ENCODE measurements around the gene KCNAB2. TPM values are rescaled to one million over a fixed set of nuclear protein-coding genes. Genes with fewer than 3 reads are reported as not detected.
A peak's percentile ranks its signal among the peaks of the same experiment; 100 is the strongest.

The KCNAB2 gene
- total RNA-seq, 4 donors from 2014 or later = 10.9 to 12.6 (median 11.7) TPM

GRCh38 chr1:6083801-6084446, 38.2 kb downstream of the KCNAB2 start:
- Histone ChIP-seq H3K4me3 (no peak overlapping the region), H3K9me3 (no peaks in the 10 kb centered on the region), H3K36me3 (peaks cover 0 to 8% of the 10 kb centered on the region in 2 donors), H3K4me1 (peaks cover 0 to 31% (median 0%) of the 10 kb centered on the region in 3 donors), H3K27ac (no peak overlapping the region), H3K27me3 (no peaks in the 10 kb centered on the region)
- WGBS, 2 donors (ENCODE audit: low coverage in 1 of 2) = 70 to 78% methylated on average over 4 to 7 of the region's 12 CpGs
- no peak for ATAC-seq
- TF ChIP-seq POLR2AphosphoS5 (IDR thresholded peaks at IDR 0.05) (peak; percentile 38), POLR2A (IDR thresholded peaks at IDR 0.05) (no peak)

GRCh38 chr1:6084781-6085495, 39.2 kb downstream of the KCNAB2 start:
- Histone ChIP-seq H3K36me3 (peaks cover 0 to 10% of the 10 kb centered on the region in 2 donors), H3K4me3 (no peak overlapping the region), H3K27ac (no peak overlapping the region), H3K27me3 (no peaks in the 10 kb centered on the region), H3K9me3 (no peaks in the 10 kb centered on the region), H3K4me1 (peaks cover 0 to 30% (median 0%) of the 10 kb centered on the region in 3 donors)
- TF ChIP-seq POLR2AphosphoS5 (IDR thresholded peaks at IDR 0.05) (no peak), CTCF (IDR thresholded peaks at IDR 0.05) (no peak)
- WGBS, 2 donors (ENCODE audit: low coverage in 1 of 2) = 92% methylated on average over 11 of the region's 18 CpGs; no CpG with 5 or more reads in 1 of the 2 donors
- no peak for ATAC-seq

- 96 to 98% methylated on average over 4 to 7 of the region's 13 CpGs for WGBS, 2 donors (ENCODE audit: low coverage in 1 of 2)
- no peaks in the 10 kb centered on the region for H3K9me3 ChIP-seq
- H3K27me3 ChIP-seq = no peaks in the 10 kb centered on the region
- H3K4me1 ChIP-seq = peaks cover 0 to 25% (median 0%) of the 10 kb centered on the region in 3 donors
- TF ChIP-seq CTCF (IDR thresholded peaks at IDR 0.05) (no peak), EP300 (IDR thresholded peaks at IDR 0.05) (no peak)
- no peak overlapping the region for H3K4me3 ChIP-seq
- peaks cover 0 to 14% of the 10 kb centered on the region in 2 donors for H3K36me3 ChIP-seq
- no peak for ATAC-seq
- H3K27ac ChIP-seq = no peak overlapping the region
Observed at GRCh38 chr1:6085666-6086065, 40.0 kb downstream of the KCNAB2 start.

GRCh38 chr1:6086358-6086757, 40.7 kb downstream of the KCNAB2 start:
- no peak overlapping the region for H3K4me3 ChIP-seq
- H3K27me3 ChIP-seq = no peaks in the 10 kb centered on the region
- WGBS, 2 donors (ENCODE audit: low coverage in 1 of 2) = 71 to 90% methylated on average over 2 to 5 of the region's 13 CpGs
- peaks cover 0 to 9% of the 10 kb centered on the region in 2 donors for H3K36me3 ChIP-seq
- H3K9me3 ChIP-seq = no peaks in the 10 kb centered on the region
- TF ChIP-seq POLR2A (IDR thresholded peaks at IDR 0.05) (no peak), EP300 (IDR thresholded peaks at IDR 0.05) (no peak), POLR2AphosphoS5 (IDR thresholded peaks at IDR 0.05) (no peak), CTCF (IDR thresholded peaks at IDR 0.05) (no peak)
- ATAC-seq = no peak
- peaks cover 0 to 25% (median 0%) of the 10 kb centered on the region in 3 donors for H3K4me1 ChIP-seq
- H3K27ac ChIP-seq = no peak overlapping the region

GRCh38 chr1:6086762-6087376, 41.2 kb downstream of the KCNAB2 start:
- no peak for ATAC-seq

More at GRCh38 chr1:6086762-6087376, 41.2 kb downstream of the KCNAB2 start:
- TF ChIP-seq CTCF (IDR thresholded peaks at IDR 0.05) = no peak
- Histone ChIP-seq H3K9me3 (no peaks in the 10 kb centered on the region), H3K27me3 (no peaks in the 10 kb centered on the region), H3K36me3 (peaks cover 0 to 9% of the 10 kb centered on the region in 2 donors), H3K4me3 (no peak overlapping the region), H3K27ac (no peak overlapping the region), H3K4me1 (peaks cover 0 to 22% (median 0%) of the 10 kb centered on the region in 3 donors)
- 67 to 80% methylated on average over 2 to 6 of the region's 15 CpGs for WGBS, 2 donors (ENCODE audit: low coverage in 1 of 2)
